Measurements from ENCODE around the gene SPATS2.

- TF ChIP-seq, protein P1, sequence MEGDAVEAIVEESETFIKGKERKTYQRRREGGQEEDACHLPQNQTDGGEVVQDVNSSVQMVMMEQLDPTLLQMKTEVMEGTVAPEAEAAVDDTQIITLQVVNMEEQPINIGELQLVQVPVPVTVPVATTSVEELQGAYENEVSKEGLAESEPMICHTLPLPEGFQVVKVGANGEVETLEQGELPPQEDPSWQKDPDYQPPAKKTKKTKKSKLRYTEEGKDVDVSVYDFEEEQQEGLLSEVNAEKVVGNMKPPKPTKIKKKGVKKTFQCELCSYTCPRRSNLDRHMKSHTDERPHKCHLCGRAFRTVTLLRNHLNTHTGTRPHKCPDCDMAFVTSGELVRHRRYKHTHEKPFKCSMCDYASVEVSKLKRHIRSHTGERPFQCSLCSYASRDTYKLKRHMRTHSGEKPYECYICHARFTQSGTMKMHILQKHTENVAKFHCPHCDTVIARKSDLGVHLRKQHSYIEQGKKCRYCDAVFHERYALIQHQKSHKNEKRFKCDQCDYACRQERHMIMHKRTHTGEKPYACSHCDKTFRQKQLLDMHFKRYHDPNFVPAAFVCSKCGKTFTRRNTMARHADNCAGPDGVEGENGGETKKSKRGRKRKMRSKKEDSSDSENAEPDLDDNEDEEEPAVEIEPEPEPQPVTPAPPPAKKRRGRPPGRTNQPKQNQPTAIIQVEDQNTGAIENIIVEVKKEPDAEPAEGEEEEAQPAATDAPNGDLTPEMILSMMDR (IDR thresholded peaks at IDR 0.05; ENCODE audit: low read depth, low read length, poor library complexity, severe bottlenecking), result no peak
- no peak for TF ChIP-seq EZH2phosphoT487 (IDR thresholded peaks at IDR 0.05; ENCODE audit: borderline replicate concordance, low read length)
These were observed 154.1 kb downstream of the SPATS2 start for GRCh38 chr12:49521389-49521788.
